ENCODE results near the gene MLNR. TPM values are rescaled to one million over a fixed set of nuclear protein-coding genes. Genes with fewer than 3 reads are reported as not detected.

Gene MLNR
- total and polyA plus RNA-seq, 4 experiments from 2014 or later, result not detected

Other genes starting within 250 kb of the MLNR start
- 10 to 100 TPM; 43.7 to 44.4 TPM for gene FNDC3A, start 244.4 kb upstream of the MLNR start, total RNA-seq
- gene FNDC3A, start 244.4 kb upstream of the MLNR start, polyA plus RNA-seq, result 10 to 100 TPM in 1 of 2 donors, 1 to 10 TPM in 1; 4.6 to 12.6 TPM
- 10 to 100 TPM; 14.7 to 15.9 TPM for gene CDADC1, start 27.6 kb downstream of the MLNR start, total RNA-seq
- gene CDADC1, start 27.6 kb downstream of the MLNR start, polyA plus RNA-seq, result 10 to 100 TPM in 1 of 2 donors, 1 to 10 TPM in 1; 6.2 to 10.1 TPM
- 1 to 10 TPM; 5.7 to 7.7 TPM for gene CAB39L, start 223.7 kb downstream of the MLNR start, total RNA-seq
- 1 to 10 TPM; 4.1 to 6.5 TPM for gene CAB39L, start 223.7 kb downstream of the MLNR start, polyA plus RNA-seq
- gene SETDB2, start 223.9 kb downstream of the MLNR start, total RNA-seq, result 10 to 100 TPM; 27.6 to 28.2 TPM
- 10 to 100 TPM; 11.0 to 15.5 TPM for gene SETDB2, start 223.9 kb downstream of the MLNR start, polyA plus RNA-seq